Activated naive CD8-positive, alpha-beta T cell treated with anti-CD3 and anti-CD28 coated beads, Interleukin-2, amount 10 ng/mL, durations not matched to agents 7 days and 5 days (primary cell): ENCODE results near the gene ESPNL. TPM values are rescaled to one million over a fixed set of nuclear protein-coding genes. Genes with fewer than 3 reads are reported as not detected.
A peak's percentile ranks its signal among the peaks of the same experiment; 100 is the strongest.

Source experiments
- ATAC-seq: fragments of 150-1000 bp; cut with Tn5 transposase; one replicate; pipeline ENCODE4 v1.10.0; 2021; ENCODE audit warnings: low read depth, moderate library complexity
- POLR2A ChIA-PET: fragments of 350-600 bp; sonication (Branson Sonifier 250); formaldehyde crosslinking; loops from one replicate; lab custom pipeline; 2021; ENCODE audit warnings: antibody characterized with exemption; lab: Charles Lee
- DNase-seq: peaks from one replicate; pipeline ENCODE4 v3.0.0; 2021
- H3K27ac Mint-ChIP-seq: one replicate; pipeline ENCODE4 v1.8.0; 2022; ENCODE audit warnings: mild to moderate bottlenecking, mixed read lengths
- H3K27me3 Mint-ChIP-seq: one replicate; pipeline ENCODE4 v1.8.0; 2022; ENCODE audit warnings: mild to moderate bottlenecking, moderate library complexity, mixed read lengths
- H3K36me3 Mint-ChIP-seq: one replicate; pipeline ENCODE4 v1.8.0; 2021; ENCODE audit warnings: mild to moderate bottlenecking, mixed read lengths
- H3K4me1 Mint-ChIP-seq: one replicate; pipeline ENCODE4 v1.8.0; 2021; ENCODE audit warnings: mixed read lengths
- H3K4me3 Mint-ChIP-seq: one replicate; pipeline ENCODE4 v1.8.0; 2022; ENCODE audit warnings: mild to moderate bottlenecking, moderate library complexity, mixed read lengths
- H3K9me3 Mint-ChIP-seq: one replicate; pipeline ENCODE4 v1.8.0; 2021; ENCODE audit warnings: mixed read lengths
- total RNA-seq, 2 experiments: library from RNA; stranded (reverse); gene quantifications; one replicate each; pipeline ENCODE4 v1.2.3, GENCODE V29; 2021

ESPNL gene
- total RNA-seq, 2 experiments from 2014 or later, result 0.09 to 0.11 TPM

GRCh38 chr2:238171575-238172187, 71.5 kb downstream of the ESPNL start:
- Mint-ChIP-seq H3K4me1 (peaks cover 2% of the 10 kb centered on the region), H3K9me3 (no peaks in the 10 kb centered on the region), H3K27ac (no peak overlapping the region), H3K27me3 (no peaks in the 10 kb centered on the region), H3K4me3 (no peak overlapping the region), H3K36me3 (peaks cover 16% of the 10 kb centered on the region)
- POLR2A ChIA-PET, result interaction anchor here (0.5 kb wide), 1 partner anchor 431 kb away, joined by 3 read pairs; no protein-coding TSS in a partner anchor
- DNase-seq (no peak), ATAC-seq (no peak)

- Mint-ChIP-seq H3K4me3 (no peak overlapping the region), H3K4me1 (peaks cover 2% of the 10 kb centered on the region), H3K36me3 (peaks cover 18% of the 10 kb centered on the region), H3K27me3 (no peaks in the 10 kb centered on the region), H3K27ac (no peak overlapping the region), H3K9me3 (no peaks in the 10 kb centered on the region)
- DNase-seq (no peak), ATAC-seq (no peak)
- POLR2A ChIA-PET, result no interaction called here
Measured at GRCh38 chr2:238172439-238172838, 72.3 kb downstream of the ESPNL start.

GRCh38 chr2:238173692-238174091, 73.6 kb downstream of the ESPNL start:
- DNase-seq, result no peak
- ATAC-seq, result peak; percentile 17
- Mint-ChIP-seq H3K36me3 (peaks cover 20% of the 10 kb centered on the region), H3K4me3 (no peak overlapping the region), H3K4me1 (peaks cover 2% of the 10 kb centered on the region), H3K9me3 (no peaks in the 10 kb centered on the region), H3K27me3 (no peaks in the 10 kb centered on the region), H3K27ac (peak overlapping the region; percentile 27)
- POLR2A ChIA-PET, result no interaction called here

GRCh38 chr2:238174291-238174690, 74.2 kb downstream of the ESPNL start:
- Mint-ChIP-seq H3K4me1 (peaks cover 2% of the 10 kb centered on the region), H3K9me3 (no peaks in the 10 kb centered on the region), H3K36me3 (peaks cover 25% of the 10 kb centered on the region), H3K27me3 (no peaks in the 10 kb centered on the region), H3K4me3 (no peak overlapping the region), H3K27ac (no peak overlapping the region)
- DNase-seq, result no peak
- ATAC-seq, result no peak
- POLR2A ChIA-PET, result no interaction called here

- Mint-ChIP-seq H3K9me3 (no peaks in the 10 kb centered on the region), H3K36me3 (peaks cover 28% of the 10 kb centered on the region), H3K4me3 (no peak overlapping the region), H3K4me1 (peaks cover 2% of the 10 kb centered on the region), H3K27me3 (no peaks in the 10 kb centered on the region), H3K27ac (no peak overlapping the region)
- DNase-seq (no peak), ATAC-seq (no peak)
- POLR2A ChIA-PET, result no interaction called here
Measured at GRCh38 chr2:238174701-238175100, 74.6 kb downstream of the ESPNL start.

GRCh38 chr2:238176613-238177012, 76.5 kb downstream of the ESPNL start:
- ATAC-seq (no peak), DNase-seq (no peak)
- H3K27ac Mint-ChIP-seq, result peak overlapping the region; percentile 55
- H3K27me3 Mint-ChIP-seq, result no peaks in the 10 kb centered on the region
- H3K9me3 Mint-ChIP-seq, result no peaks in the 10 kb centered on the region
- POLR2A ChIA-PET, result interaction anchor here (0.7 to 1.2 kb wide), 2 partner anchors 13 to 278 kb away, joined by 3 to 5 read pairs; no protein-coding TSS in a partner anchor
- peaks cover 2% of the 10 kb centered on the region for H3K4me1 Mint-ChIP-seq
- H3K4me3 Mint-ChIP-seq, result no peak overlapping the region
- peaks cover 27% of the 10 kb centered on the region for H3K36me3 Mint-ChIP-seq

- Mint-ChIP-seq H3K4me3 (no peak overlapping the region), H3K27me3 (no peaks in the 10 kb centered on the region), H3K27ac (no peak overlapping the region), H3K9me3 (no peaks in the 10 kb centered on the region), H3K4me1 (no peaks in the 10 kb centered on the region), H3K36me3 (peaks cover 30% of the 10 kb centered on the region)
- ATAC-seq (no peak), DNase-seq (no peak)
- POLR2A ChIA-PET, result no interaction called here
Measured at GRCh38 chr2:238180554-238180953, 80.4 kb downstream of the ESPNL start.

- H3K9me3 Mint-ChIP-seq, result no peaks in the 10 kb centered on the region
Measured at GRCh38 chr2:238182362-238182761, 82.2 kb downstream of the ESPNL start.

More at GRCh38 chr2:238182362-238182761, 82.2 kb downstream of the ESPNL start:
- POLR2A ChIA-PET, result no interaction called here
- Mint-ChIP-seq H3K4me3 (no peak overlapping the region), H3K36me3 (peaks cover 32% of the 10 kb centered on the region), H3K27ac (no peak overlapping the region), H3K27me3 (no peaks in the 10 kb centered on the region), H3K4me1 (no peaks in the 10 kb centered on the region)
- ATAC-seq (no peak), DNase-seq (no peak)

Other genes starting within 250 kb of the ESPNL start
- 1 to 10 TPM in 1 of 2 experiments, under 1 TPM in 1; 0.68 to 1.1 TPM for gene RAMP1, start 240.7 kb upstream of the ESPNL start, total RNA-seq
- 10 to 100 TPM; 49.0 to 49.8 TPM for gene UBE2F, start 133.3 kb upstream of the ESPNL start, total RNA-seq
- 10 to 100 TPM; 27.8 to 30.6 TPM for gene SCLY, start 39.3 kb upstream of the ESPNL start, total RNA-seq
- not detected for gene KLHL30, start 38.3 kb downstream of the ESPNL start, total RNA-seq
- gene ERFE, start 58.6 kb downstream of the ESPNL start, total RNA-seq, result under 1 TPM in 1 of 2 experiments, not detected in 1; 0.42 TPM
- 10 to 100 TPM; 56.3 to 59.1 TPM for gene ILKAP, start 103.4 kb downstream of the ESPNL start, total RNA-seq
- 1 to 10 TPM; 4.3 to 7.1 TPM for gene HES6, start 139.7 kb downstream of the ESPNL start, total RNA-seq
- gene PER2, start 188.3 kb downstream of the ESPNL start, total RNA-seq, result 10 to 100 TPM; 13.0 to 13.7 TPM
- gene TRAF3IP1, start 220.2 kb downstream of the ESPNL start, total RNA-seq, result 1 to 10 TPM; 8.6 to 8.7 TPM